H54 (cell line): Measurements from ENCODE around the gene IL6ST.
A peak's percentile ranks its signal among the peaks of the same experiment; 100 is the strongest.

Source experiments
- DNase-seq: peaks from one replicate; pipeline ENCODE4 v3.0.0; 2011; ENCODE audit warnings: low spot score, mixed read lengths; ENCODE audit not compliant: insufficient read length
- FAIRE-seq: peaks from 3 replicates; lab custom pipeline; 2011; peaks lifted over from hg19 to GRCh38; lab: Jason Lieb, UNC
- POLR2A ChIP-seq: IDR thresholded peaks from 2 replicates; pipeline ENCODE4 v1.6.1; 2011; ENCODE audit warnings: low read depth, mild to moderate bottlenecking, low read length

The IL6ST gene

GRCh38 chr5:55923177-55923771, 71.5 kb downstream of the IL6ST start:
- DNase-seq = peak; percentile 42
- TF ChIP-seq POLR2A = no peak
- no peak for FAIRE-seq

- FAIRE-seq = no peak
- no peak for DNase-seq
- no peak for TF ChIP-seq POLR2A
These were observed 73.1 kb downstream of the IL6ST start for GRCh38 chr5:55921617-55922016.

- no peak for TF ChIP-seq POLR2A
- DNase-seq (no peak), FAIRE-seq (no peak)
These were observed 74.0 kb downstream of the IL6ST start for GRCh38 chr5:55920784-55921183.

- no peak for TF ChIP-seq POLR2A
- DNase-seq = no peak
- no peak for FAIRE-seq
These were observed 75.1 kb downstream of the IL6ST start for GRCh38 chr5:55919625-55920024.

GRCh38 chr5:55918087-55919035, 76.4 kb downstream of the IL6ST start:
- TF ChIP-seq POLR2A = no peak
- FAIRE-seq (no peak), DNase-seq (no peak)

GRCh38 chr5:55917402-55918086, 77.2 kb downstream of the IL6ST start:
- DNase-seq (no peak), FAIRE-seq (no peak)
- no peak for TF ChIP-seq POLR2A

GRCh38 chr5:55916986-55917385, 77.8 kb downstream of the IL6ST start:
- no peak for TF ChIP-seq POLR2A
- DNase-seq (no peak), FAIRE-seq (no peak)

- DNase-seq (no peak), FAIRE-seq (no peak)
- no peak for TF ChIP-seq POLR2A
These were observed 79.0 kb downstream of the IL6ST start for GRCh38 chr5:55915783-55916182.

- DNase-seq (no peak), FAIRE-seq (no peak)
These were observed 79.8 kb downstream of the IL6ST start for GRCh38 chr5:55914971-55915370.

GRCh38 chr5:55913466-55914413, 81.0 kb downstream of the IL6ST start:
- FAIRE-seq = no peak
- no peak for TF ChIP-seq POLR2A

More at GRCh38 chr5:55914971-55915370, 79.8 kb downstream of the IL6ST start:
- no peak for TF ChIP-seq POLR2A

GRCh38 chr5:55911784-55912653, 82.7 kb downstream of the IL6ST start:
- DNase-seq = no peak
- TF ChIP-seq POLR2A = no peak
- FAIRE-seq = no peak

More at GRCh38 chr5:55913466-55914413, 81.0 kb downstream of the IL6ST start:
- no peak for DNase-seq

- FAIRE-seq (no peak), DNase-seq (no peak)
- no peak for TF ChIP-seq POLR2A
These were observed 86.0 kb downstream of the IL6ST start for GRCh38 chr5:55908804-55909203.
